ENCODE data around the gene PRRG3.

PRRG3 gene

GRCh38 chrX:151723156-151723760, 28.0 kb downstream of the PRRG3 start:
- Mint-ChIP-seq H3K4me1 (ENCODE audit: low read depth) (no peaks in the 10 kb centered on the region), H3K27me3 (no peaks in the 10 kb centered on the region), H3K36me3 (ENCODE audit: low read depth) (no peaks in the 10 kb centered on the region), H3K9me3 (no peaks in the 10 kb centered on the region), H3K27ac (no peak overlapping the region), H3K4me3 (no peak overlapping the region)

- no peaks in the 10 kb centered on the region for H3K27me3 Mint-ChIP-seq
- H3K27ac Mint-ChIP-seq: no peak overlapping the region
- H3K4me3 Mint-ChIP-seq: no peak overlapping the region
- H3K9me3 Mint-ChIP-seq: no peaks in the 10 kb centered on the region
- no peaks in the 10 kb centered on the region for H3K4me1 Mint-ChIP-seq (ENCODE audit: low read depth)
- no peaks in the 10 kb centered on the region for H3K36me3 Mint-ChIP-seq (ENCODE audit: low read depth)
Measured at GRCh38 chrX:151724563-151725337, 29.5 kb downstream of the PRRG3 start.

GRCh38 chrX:151725338-151725614, 30.0 kb downstream of the PRRG3 start:
- no peaks in the 10 kb centered on the region for H3K4me1 Mint-ChIP-seq (ENCODE audit: low read depth)

GRCh38 chrX:151726751-151727150, 31.5 kb downstream of the PRRG3 start:
- Mint-ChIP-seq H3K27me3 (no peaks in the 10 kb centered on the region), H3K36me3 (ENCODE audit: low read depth) (no peaks in the 10 kb centered on the region)

More at GRCh38 chrX:151725338-151725614, 30.0 kb downstream of the PRRG3 start:
- Mint-ChIP-seq H3K27ac (no peak overlapping the region), H3K9me3 (no peaks in the 10 kb centered on the region), H3K27me3 (no peaks in the 10 kb centered on the region), H3K36me3 (ENCODE audit: low read depth) (no peaks in the 10 kb centered on the region), H3K4me3 (no peak overlapping the region)

GRCh38 chrX:151727346-151727745, 32.1 kb downstream of the PRRG3 start:
- no peaks in the 10 kb centered on the region for H3K9me3 Mint-ChIP-seq
- H3K4me1 Mint-ChIP-seq (ENCODE audit: low read depth): no peaks in the 10 kb centered on the region
- H3K27me3 Mint-ChIP-seq: no peaks in the 10 kb centered on the region
- H3K4me3 Mint-ChIP-seq: no peak overlapping the region
- no peaks in the 10 kb centered on the region for H3K36me3 Mint-ChIP-seq (ENCODE audit: low read depth)
- H3K27ac Mint-ChIP-seq: no peak overlapping the region

More at GRCh38 chrX:151726751-151727150, 31.5 kb downstream of the PRRG3 start:
- no peak overlapping the region for H3K4me3 Mint-ChIP-seq
- no peaks in the 10 kb centered on the region for H3K4me1 Mint-ChIP-seq (ENCODE audit: low read depth)
- H3K27ac Mint-ChIP-seq: no peak overlapping the region
- H3K9me3 Mint-ChIP-seq: no peaks in the 10 kb centered on the region

- Mint-ChIP-seq H3K27ac (no peak overlapping the region), H3K4me1 (ENCODE audit: low read depth) (no peaks in the 10 kb centered on the region), H3K9me3 (no peaks in the 10 kb centered on the region), H3K27me3 (peaks cover 10% of the 10 kb centered on the region), H3K36me3 (ENCODE audit: low read depth) (no peaks in the 10 kb centered on the region), H3K4me3 (no peak overlapping the region)
Measured at GRCh38 chrX:151729056-151729725, 33.9 kb downstream of the PRRG3 start.

- peaks cover 14% of the 10 kb centered on the region for H3K27me3 Mint-ChIP-seq
- no peaks in the 10 kb centered on the region for H3K9me3 Mint-ChIP-seq
- H3K36me3 Mint-ChIP-seq (ENCODE audit: low read depth): no peaks in the 10 kb centered on the region
- no peak within 1 kb of the TSS for H3K4me3 Mint-ChIP-seq
- H3K27ac Mint-ChIP-seq: no peak within 1 kb of the TSS
- no peaks in the 10 kb centered on the region for H3K4me1 Mint-ChIP-seq (ENCODE audit: low read depth)
Measured at GRCh38 chrX:151734446-151734845, 39.2 kb downstream of the PRRG3 start, which contains the start of gene CNGA2. CNGA2 (plus strand) TSS chrX:151734746; CDS start chrX:151738484, 3,738 bp downstream.

- Mint-ChIP-seq H3K9me3 (no peaks in the 10 kb centered on the region), H3K4me1 (ENCODE audit: low read depth) (no peaks in the 10 kb centered on the region), H3K27ac (no peak overlapping the region), H3K4me3 (no peak overlapping the region), H3K27me3 (peaks cover 14% of the 10 kb centered on the region), H3K36me3 (ENCODE audit: low read depth) (no peaks in the 10 kb centered on the region)
Measured at GRCh38 chrX:151735219-151735618, 40.0 kb downstream of the PRRG3 start.

GRCh38 chrX:151736685-151737084, 41.4 kb downstream of the PRRG3 start:
- H3K27ac Mint-ChIP-seq: no peak overlapping the region
- no peak overlapping the region for H3K4me3 Mint-ChIP-seq
- H3K36me3 Mint-ChIP-seq (ENCODE audit: low read depth): no peaks in the 10 kb centered on the region
- H3K27me3 Mint-ChIP-seq: peaks cover 14% of the 10 kb centered on the region
- H3K4me1 Mint-ChIP-seq (ENCODE audit: low read depth): no peaks in the 10 kb centered on the region
- H3K9me3 Mint-ChIP-seq: no peaks in the 10 kb centered on the region

GRCh38 chrX:151737494-151737893, 42.2 kb downstream of the PRRG3 start:
- Mint-ChIP-seq H3K4me1 (ENCODE audit: low read depth) (no peaks in the 10 kb centered on the region), H3K27me3 (peaks cover 14% of the 10 kb centered on the region), H3K9me3 (no peaks in the 10 kb centered on the region)

GRCh38 chrX:151738751-151739150, 43.5 kb downstream of the PRRG3 start:
- Mint-ChIP-seq H3K4me1 (ENCODE audit: low read depth) (no peaks in the 10 kb centered on the region), H3K4me3 (no peak overlapping the region), H3K27ac (no peak overlapping the region), H3K36me3 (ENCODE audit: low read depth) (no peaks in the 10 kb centered on the region), H3K9me3 (no peaks in the 10 kb centered on the region), H3K27me3 (peaks cover 8% of the 10 kb centered on the region)

More at GRCh38 chrX:151737494-151737893, 42.2 kb downstream of the PRRG3 start:
- Mint-ChIP-seq H3K36me3 (ENCODE audit: low read depth) (no peaks in the 10 kb centered on the region), H3K27ac (no peak overlapping the region), H3K4me3 (no peak overlapping the region)

- H3K27ac Mint-ChIP-seq: no peak overlapping the region
- no peak overlapping the region for H3K4me3 Mint-ChIP-seq
- H3K4me1 Mint-ChIP-seq (ENCODE audit: low read depth): no peaks in the 10 kb centered on the region
- no peaks in the 10 kb centered on the region for H3K27me3 Mint-ChIP-seq
- no peaks in the 10 kb centered on the region for H3K9me3 Mint-ChIP-seq
- no peaks in the 10 kb centered on the region for H3K36me3 Mint-ChIP-seq (ENCODE audit: low read depth)
Measured at GRCh38 chrX:151741606-151742005, 46.3 kb downstream of the PRRG3 start.

GRCh38 chrX:151742311-151742710, 47.1 kb downstream of the PRRG3 start:
- no peaks in the 10 kb centered on the region for H3K27me3 Mint-ChIP-seq
- H3K4me3 Mint-ChIP-seq: no peak overlapping the region

GRCh38 chrX:151743651-151744470, 48.6 kb downstream of the PRRG3 start:
- H3K27ac Mint-ChIP-seq: no peak overlapping the region
- H3K4me3 Mint-ChIP-seq: no peak overlapping the region
- H3K27me3 Mint-ChIP-seq: no peaks in the 10 kb centered on the region
- no peaks in the 10 kb centered on the region for H3K4me1 Mint-ChIP-seq (ENCODE audit: low read depth)
- no peaks in the 10 kb centered on the region for H3K36me3 Mint-ChIP-seq (ENCODE audit: low read depth)
- H3K9me3 Mint-ChIP-seq: no peaks in the 10 kb centered on the region

More at GRCh38 chrX:151742311-151742710, 47.1 kb downstream of the PRRG3 start:
- H3K27ac Mint-ChIP-seq: no peak overlapping the region
- no peaks in the 10 kb centered on the region for H3K4me1 Mint-ChIP-seq (ENCODE audit: low read depth)
- no peaks in the 10 kb centered on the region for H3K36me3 Mint-ChIP-seq (ENCODE audit: low read depth)
- H3K9me3 Mint-ChIP-seq: no peaks in the 10 kb centered on the region

- no peak overlapping the region for H3K4me3 Mint-ChIP-seq
- no peaks in the 10 kb centered on the region for H3K4me1 Mint-ChIP-seq (ENCODE audit: low read depth)
- H3K36me3 Mint-ChIP-seq (ENCODE audit: low read depth): no peaks in the 10 kb centered on the region
- peaks cover 2% of the 10 kb centered on the region for H3K27me3 Mint-ChIP-seq
- H3K9me3 Mint-ChIP-seq: no peaks in the 10 kb centered on the region
- H3K27ac Mint-ChIP-seq: no peak overlapping the region
Measured at GRCh38 chrX:151745651-151746050, 50.4 kb downstream of the PRRG3 start.
